NCI-H2227 (cell line): ENCODE data around the gene BIRC5.
"Not testable (repeated sequence)": the region's sequence is repeated elsewhere in the genome, so short reads cannot be mapped to it uniquely, and the experiment has no call there.

Experiments used
- DNase-seq: peaks from one replicate; lab custom pipeline; 2025; ENCODE audit not compliant: unreplicated experiment; lab: John Stamatoyannopoulos, UW

The BIRC5 gene

GRCh38 chr17:78238823-78239488 lies 24.9 kb downstream of the BIRC5 start:
- no peak for DNase-seq

- no peak for DNase-seq
These were observed 25.5 kb downstream of the BIRC5 start for GRCh38 chr17:78239489-78239931.

DNA sequence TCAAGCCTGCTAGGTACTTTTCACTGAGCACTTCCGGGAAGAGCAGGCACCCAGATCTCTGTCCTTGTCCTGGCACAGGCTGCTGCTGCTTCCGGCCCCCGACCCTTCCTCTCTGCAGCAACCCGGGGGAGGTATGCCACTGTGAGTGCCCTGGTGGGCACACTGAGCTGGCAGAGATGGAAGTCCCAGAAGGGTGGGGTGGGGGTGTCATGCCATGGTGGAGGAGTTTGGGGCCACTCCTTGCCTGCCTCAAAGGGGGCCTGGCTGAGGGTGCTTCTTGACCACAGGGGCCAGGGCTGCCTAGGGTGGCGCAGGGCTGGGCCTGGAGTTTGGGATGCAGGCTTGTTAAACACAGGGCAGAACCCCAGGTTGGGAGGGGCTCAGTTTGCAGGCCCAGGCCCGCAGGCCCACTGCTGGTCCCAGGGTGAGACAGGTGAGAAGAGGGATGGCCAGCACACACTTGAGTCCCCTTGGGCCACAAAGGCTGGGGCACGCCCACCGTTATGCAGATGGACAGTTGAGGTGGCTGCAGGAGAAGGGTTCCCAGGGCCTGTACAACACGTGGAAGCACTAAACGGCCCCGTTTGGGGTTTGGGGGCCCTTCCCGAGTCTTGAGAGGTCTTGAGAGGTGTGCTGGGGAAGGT lies 26.1 kb downstream of the BIRC5 start:
- no peak for DNase-seq

- no peak for DNase-seq
These were observed 26.8 kb downstream of the BIRC5 start for GRCh38 chr17:78240839-78241238.

- no peak for DNase-seq
These were observed 27.4 kb downstream of the BIRC5 start for GRCh38 chr17:78241277-78242023.

DNA sequence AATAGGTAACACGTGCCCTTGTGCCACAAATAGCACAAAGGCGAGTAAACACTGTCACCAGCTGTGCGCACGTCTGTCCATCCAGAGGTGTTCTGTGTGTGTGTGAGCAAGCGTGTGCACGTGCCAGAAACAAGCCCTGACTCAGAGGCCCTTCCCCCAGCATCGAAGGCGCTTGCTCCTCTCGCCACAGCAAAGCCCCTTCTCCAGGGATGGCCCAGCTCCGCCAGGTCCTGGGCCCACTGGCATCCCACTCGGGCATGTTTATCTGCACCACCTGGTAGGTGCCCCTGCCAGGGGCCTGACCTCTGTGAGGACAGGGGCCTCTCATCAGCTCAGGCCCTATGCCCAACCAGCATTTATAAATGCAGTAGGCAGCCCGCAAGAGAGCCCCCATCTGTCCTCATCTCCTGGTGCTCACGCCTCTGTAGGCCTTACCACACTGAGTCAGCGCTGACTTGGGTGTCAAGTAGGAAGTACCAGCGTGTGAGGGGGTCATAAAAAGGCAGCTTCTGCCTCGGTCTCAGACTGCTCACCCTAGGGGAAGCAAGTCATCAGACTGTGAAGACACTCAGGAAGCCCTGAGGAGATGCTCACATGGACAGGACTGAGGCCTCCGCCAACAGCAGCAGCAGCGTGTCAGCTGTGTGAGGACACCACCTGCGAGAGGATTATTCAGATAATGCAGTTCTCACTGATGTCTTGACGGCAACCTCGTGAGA lies 28.1 kb downstream of the BIRC5 start:
- no peak for DNase-seq

DNA sequence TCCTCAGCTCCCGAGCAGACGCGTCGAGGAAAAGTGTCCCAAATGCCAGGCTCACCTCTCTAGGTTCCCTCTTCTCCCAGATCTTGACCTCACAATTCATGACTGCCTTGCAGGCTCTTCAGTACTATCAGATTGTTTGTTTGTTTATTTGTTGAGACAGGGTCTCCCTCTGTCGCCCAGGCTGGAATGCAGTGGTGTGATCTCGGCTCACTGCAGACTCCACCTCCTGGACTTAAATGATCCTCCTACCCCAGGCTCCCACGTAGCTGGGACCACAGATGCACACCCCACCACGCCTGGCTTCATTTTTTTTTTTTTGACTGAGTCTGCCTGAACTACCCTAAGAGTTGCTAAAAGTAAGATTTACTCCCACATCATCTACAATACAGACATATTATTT lies 33.3 kb downstream of the BIRC5 start:
- DNase-seq = no peak

GRCh38 chr17:78248051-78248914 lies 34.2 kb downstream of the BIRC5 start:
- DNase-seq = no peak

DNA sequence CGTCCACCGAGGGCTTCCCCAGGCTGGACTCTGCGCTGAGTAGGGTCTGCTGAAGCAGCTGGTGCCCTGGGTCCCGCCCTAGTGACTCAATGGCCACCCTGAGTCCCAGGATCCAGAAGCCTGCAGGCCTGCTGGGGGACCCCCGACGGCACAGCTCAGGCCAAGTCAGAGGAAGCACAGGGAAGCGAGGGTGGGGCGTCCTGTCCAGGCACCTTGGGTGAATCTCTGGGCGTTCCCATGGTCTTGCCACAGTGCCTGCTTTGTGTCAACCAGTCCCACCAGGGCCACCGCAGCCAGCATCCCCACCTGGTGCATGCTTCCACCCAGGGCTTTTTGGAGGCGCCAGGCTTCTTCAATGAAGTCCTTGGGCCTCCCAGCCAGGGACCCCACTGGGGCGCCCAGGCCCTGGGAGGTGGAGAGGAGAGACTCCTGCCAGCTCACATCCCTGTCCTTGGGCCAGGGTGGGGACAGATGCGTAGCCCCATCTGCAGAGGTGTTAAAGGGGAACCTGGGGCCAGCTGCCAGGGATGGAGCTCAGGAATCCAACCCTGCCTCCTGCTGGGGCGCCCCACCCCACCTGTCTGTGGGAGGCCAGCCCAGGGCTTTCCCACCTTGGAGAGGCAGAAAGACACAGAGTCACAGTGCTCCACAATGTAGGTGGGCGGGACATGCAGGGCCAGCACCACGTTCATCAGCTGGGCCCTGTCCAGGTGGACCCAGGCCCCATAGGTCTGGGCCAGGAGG lies 35.2 kb downstream of the BIRC5 start:
- DNase-seq = no peak

GRCh38 chr17:78249818-78250806 lies 36.1 kb downstream of the BIRC5 start:
- DNase-seq = no peak

GRCh38 chr17:78250891-78251772 lies 37.1 kb downstream of the BIRC5 start:
- peak; percentile 92 for DNase-seq

- DNase-seq = no peak
These were observed 37.7 kb downstream of the BIRC5 start for GRCh38 chr17:78251773-78252103.

GRCh38 chr17:78252111-78252634 lies 38.1 kb downstream of the BIRC5 start:
- DNase-seq = no peak

GRCh38 chr17:78252701-78253635 lies 38.9 kb downstream of the BIRC5 start:
- no peak for DNase-seq

DNA sequence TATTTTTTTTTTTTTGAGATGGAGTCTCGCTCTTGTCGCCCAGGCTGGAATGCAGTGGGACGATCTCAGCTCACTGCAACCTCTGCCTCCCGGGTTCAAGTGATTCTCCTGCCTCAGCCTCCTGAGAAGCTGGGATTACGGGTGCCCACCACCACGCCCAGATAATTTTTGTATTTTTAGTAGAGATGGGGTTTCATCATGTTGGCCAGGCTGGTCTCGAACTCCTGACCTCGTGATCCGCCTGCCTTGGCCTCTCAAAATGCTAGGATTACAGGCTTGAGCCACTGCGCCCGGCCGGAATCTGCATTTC lies 39.5 kb downstream of the BIRC5 start:
- not testable (repeated sequence) for DNase-seq

DNA sequence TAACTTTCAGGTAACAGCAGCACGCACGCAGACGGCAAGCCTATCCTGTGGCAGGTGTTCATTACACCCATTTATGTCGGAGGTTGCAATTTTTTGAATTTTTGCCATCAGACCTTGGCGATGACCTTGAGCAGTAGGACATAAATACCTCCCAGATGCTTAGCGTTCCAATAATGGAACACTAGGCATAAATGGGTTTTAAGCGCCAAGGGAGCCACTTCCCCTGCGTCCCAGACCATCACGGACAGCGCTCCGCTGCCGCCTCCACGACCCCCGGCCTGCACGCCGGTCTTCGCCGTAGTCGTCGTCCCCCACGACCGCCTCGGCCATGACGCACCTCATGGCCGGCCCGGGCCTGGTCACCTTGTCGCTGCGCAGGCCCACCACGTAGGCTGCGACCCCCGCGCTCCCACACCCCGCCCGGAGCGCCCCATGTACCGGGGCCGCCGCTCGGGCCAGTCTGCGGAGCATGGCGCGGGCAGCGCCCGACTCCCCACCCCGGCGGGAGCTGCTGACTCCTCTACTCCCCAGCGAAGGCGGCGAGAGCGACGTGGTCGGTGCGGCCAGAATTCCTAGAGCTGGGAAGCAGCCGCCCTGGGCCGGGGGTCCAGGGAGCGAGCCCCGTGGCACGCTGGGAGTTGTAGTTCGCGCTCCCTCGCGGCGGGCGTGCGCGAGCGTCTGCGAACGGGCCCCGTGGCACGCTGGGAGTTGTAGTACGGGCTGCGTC lies 40.1 kb downstream of the BIRC5 start:
- peak; percentile 96 for DNase-seq
